ENCODE measurements around the gene DR1. TPM values are rescaled to one million over a fixed set of nuclear protein-coding genes. Genes with fewer than 3 reads are reported as not detected.
"Not testable (repeated sequence)": the region's sequence is repeated elsewhere in the genome, so short reads cannot be mapped to it uniquely, and the experiment has no call there.

The DR1 gene
- total RNA-seq, 2 donors from 2014 or later, result 45.1 to 53.0 TPM

- intact Hi-C loops (cut with DNase I, micrococcal nuclease), result no loop called here
- ATAC-seq (no peak), DNase-seq (no peak)
These were observed 7.1 kb upstream of the DR1 start for GRCh38 chr1:93338387-93339146.

- intact Hi-C loops (cut with DNase I, micrococcal nuclease), result no loop called here
- no peak for DNase-seq
- no peak for ATAC-seq
These were observed 6.5 kb upstream of the DR1 start for GRCh38 chr1:93339171-93339697.

- intact Hi-C loops (cut with DNase I, micrococcal nuclease), result no loop called here
- no peak for DNase-seq
- ATAC-seq, result no peak
These were observed 5.6 kb upstream of the DR1 start for GRCh38 chr1:93340090-93340489.

GRCh38 chr1:93344484-93344883, 1.2 kb upstream of the DR1 start:
- intact Hi-C loops (cut with DNase I, micrococcal nuclease), result no loop called here
- ATAC-seq, result no peak
- DNase-seq, result no peak

GRCh38 chr1:93344886-93345632, 648 bp upstream of the DR1 start:
- ATAC-seq (peak; percentile 6), DNase-seq (no peak)
- intact Hi-C loops (cut with DNase I, micrococcal nuclease), result no loop called here

- peak; percentile 29 to 44 for DNase-seq
- ATAC-seq, result peak; percentile 63
These were observed 800 bp downstream of the DR1 start for GRCh38 chr1:93346421-93346993.

GRCh38 chr1:93347334-93347899, 1.7 kb downstream of the DR1 start:
- intact Hi-C loops (cut with DNase I, micrococcal nuclease), result no loop called here
- DNase-seq (no peak), ATAC-seq (no peak)

More at GRCh38 chr1:93346421-93346993, 800 bp downstream of the DR1 start:
- intact Hi-C loops (cut with DNase I, micrococcal nuclease), result no loop called here

GRCh38 chr1:93348104-93348728, 2.5 kb downstream of the DR1 start:
- intact Hi-C loops (cut with DNase I, micrococcal nuclease), result no loop called here
- no peak for ATAC-seq
- no peak for DNase-seq

GRCh38 chr1:93349231-93350135, 3.8 kb downstream of the DR1 start:
- no peak for DNase-seq
- intact Hi-C loops (cut with DNase I, micrococcal nuclease), result no loop called here
- no peak for ATAC-seq

- DNase-seq (no peak), ATAC-seq (no peak)
- intact Hi-C loops (cut with DNase I, micrococcal nuclease), result no loop called here
These were observed 4.6 kb downstream of the DR1 start for GRCh38 chr1:93350322-93350721.

GRCh38 chr1:93350875-93351274, 5.2 kb downstream of the DR1 start:
- intact Hi-C loops (cut with DNase I, micrococcal nuclease), result no loop called here
- no peak for ATAC-seq
- no peak for DNase-seq

GRCh38 chr1:93351346-93351745, 5.6 kb downstream of the DR1 start:
- intact Hi-C loops (cut with DNase I, micrococcal nuclease); ATAC-seq; DNase-seq: not testable (repeated sequence)

- DNase-seq (no peak), ATAC-seq (no peak)
- intact Hi-C loops (cut with DNase I, micrococcal nuclease), result no loop called here
These were observed 6.7 kb downstream of the DR1 start for GRCh38 chr1:93352376-93352775.

- intact Hi-C loops (cut with DNase I, micrococcal nuclease), result no loop called here
- ATAC-seq, result no peak
- DNase-seq, result no peak
These were observed 7.6 kb downstream of the DR1 start for GRCh38 chr1:93353286-93353685.

GRCh38 chr1:93354749-93355148, 9.0 kb downstream of the DR1 start:
- ATAC-seq (no peak), DNase-seq (no peak)
- intact Hi-C loops (cut with DNase I, micrococcal nuclease), result no loop called here

- DNase-seq (no peak), ATAC-seq (no peak)
- intact Hi-C loops (cut with DNase I, micrococcal nuclease), result no loop called here
These were observed 11.5 kb downstream of the DR1 start for GRCh38 chr1:93357242-93357641.

- DNase-seq (no peak), ATAC-seq (no peak)
- intact Hi-C loops (cut with DNase I, micrococcal nuclease), result no loop called here
These were observed 12.6 kb downstream of the DR1 start for GRCh38 chr1:93358293-93358692.

GRCh38 chr1:93360111-93360510, 14.4 kb downstream of the DR1 start:
- intact Hi-C loops (cut with DNase I, micrococcal nuclease), result no loop called here
- DNase-seq, result no peak
- peak; percentile 65 for ATAC-seq
